Kidney epithelial cell (primary cell): ENCODE data around the gene SPINK5. TPM values are rescaled to one million over a fixed set of nuclear protein-coding genes. Genes with fewer than 3 reads are reported as not detected.
"Not testable (repeated sequence)": the region's sequence is repeated elsewhere in the genome, so short reads cannot be mapped to it uniquely, and the experiment has no call there.

Experiments
- DNase-seq: peaks from one replicate; pipeline ENCODE4 v3.0.0-alpha.2; 2010; ENCODE audit warnings: low read depth
- H3K27me3 ChIP-seq: 2 replicates; pipeline ENCODE4 v1.6.0; 2011; ENCODE audit warnings: low read length; ENCODE audit not compliant: control insufficient read depth, insufficient read depth
- H3K36me3 ChIP-seq: 2 replicates; pipeline ENCODE4 v1.5.1; 2011; ENCODE audit warnings: low read length; ENCODE audit not compliant: control insufficient read depth, insufficient read depth
- H3K4me3 ChIP-seq: 2 replicates; pipeline ENCODE4 v1.5.1; 2011; ENCODE audit warnings: low read depth, mild to moderate bottlenecking, control low read depth, low read length
- CTCF ChIP-seq: IDR thresholded peaks from 2 replicates; pipeline ENCODE4 v1.5.1; 2011; ENCODE audit warnings: mild to moderate bottlenecking, moderate library complexity, low read length, control low read depth, inconsistent platforms; ENCODE audit not compliant: insufficient read depth, poor library complexity, severe bottlenecking
- total RNA-seq: library from RNA; depleted of rRNA; stranded (reverse); fragments of >200 nt; gene quantifications from 2 replicates; pipeline ENCODE4 v1.2.3, GENCODE V29; 2015

SPINK5 gene
- total RNA-seq, 1 donor from 2014 or later, result 0.04 TPM

- Histone ChIP-seq H3K4me3 (no peak overlapping the region), H3K27me3 (no peaks in the 10 kb centered on the region), H3K36me3 (no peaks in the 10 kb centered on the region)
- TF ChIP-seq CTCF, result no peak
- DNase-seq, result no peak
Observed at GRCh38 chr5:148035676-148036075, 28.1 kb upstream of the SPINK5 start.

- H3K4me3 ChIP-seq, result no peak overlapping the region
- no peak for TF ChIP-seq CTCF
Observed at GRCh38 chr5:148042881-148043280, 20.9 kb upstream of the SPINK5 start.

GRCh38 chr5:148043705-148044104 lies 20.1 kb upstream of the SPINK5 start:
- H3K36me3 ChIP-seq, result no peaks in the 10 kb centered on the region
- no peak for TF ChIP-seq CTCF

More at GRCh38 chr5:148042881-148043280, 20.9 kb upstream of the SPINK5 start:
- no peak for DNase-seq
- Histone ChIP-seq H3K27me3 (no peaks in the 10 kb centered on the region), H3K36me3 (no peaks in the 10 kb centered on the region)

GRCh38 chr5:148055160-148055559 lies 8.6 kb upstream of the SPINK5 start:
- not testable (repeated sequence) for H3K4me3 ChIP-seq, DNase-seq, H3K36me3 ChIP-seq, H3K27me3 ChIP-seq

More at GRCh38 chr5:148043705-148044104, 20.1 kb upstream of the SPINK5 start:
- H3K4me3 ChIP-seq, result no peak overlapping the region
- no peak for DNase-seq
- no peaks in the 10 kb centered on the region for H3K27me3 ChIP-seq

- H3K27me3 ChIP-seq, result no peaks in the 10 kb centered on the region
- DNase-seq, result no peak
- no peak for TF ChIP-seq CTCF
Observed at GRCh38 chr5:148060309-148060708, 3.5 kb upstream of the SPINK5 start.

GRCh38 chr5:148060881-148061280 lies 2.9 kb upstream of the SPINK5 start:
- no peak for DNase-seq

More at GRCh38 chr5:148060309-148060708, 3.5 kb upstream of the SPINK5 start:
- Histone ChIP-seq H3K4me3 (no peak overlapping the region), H3K36me3 (no peaks in the 10 kb centered on the region)

More at GRCh38 chr5:148060881-148061280, 2.9 kb upstream of the SPINK5 start:
- H3K27me3 ChIP-seq, result no peaks in the 10 kb centered on the region
- no peaks in the 10 kb centered on the region for H3K36me3 ChIP-seq
- TF ChIP-seq CTCF, result no peak
- no peak overlapping the region for H3K4me3 ChIP-seq
